NCI-H128 (cell line): ENCODE data around the gene TMEM45B.

Experiments used
- DNase-seq: peaks from one replicate; lab custom pipeline; 2025; ENCODE audit not compliant: unreplicated experiment; lab: John Stamatoyannopoulos, UW

Gene TMEM45B

DNA sequence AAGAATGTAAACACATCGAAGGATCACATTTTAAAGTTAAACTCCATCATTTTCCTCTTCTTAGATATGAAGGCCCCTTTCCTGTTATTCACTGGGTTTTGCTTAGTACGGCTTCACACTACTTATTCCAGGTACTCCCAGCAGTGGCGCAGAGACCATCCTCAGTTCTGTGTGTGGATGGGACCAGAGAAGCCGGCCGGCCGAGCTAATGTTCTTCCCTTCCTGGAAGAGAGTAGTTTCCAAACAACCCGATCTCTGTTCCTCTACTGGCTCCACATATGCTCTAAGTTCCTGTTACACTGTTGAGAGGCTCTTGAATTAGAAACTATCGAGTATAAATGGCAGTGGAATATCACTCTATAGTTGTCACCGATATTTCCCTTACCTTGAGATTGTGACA is 80.4 kb downstream of the TMEM45B start:
- DNase-seq = no peak

DNA sequence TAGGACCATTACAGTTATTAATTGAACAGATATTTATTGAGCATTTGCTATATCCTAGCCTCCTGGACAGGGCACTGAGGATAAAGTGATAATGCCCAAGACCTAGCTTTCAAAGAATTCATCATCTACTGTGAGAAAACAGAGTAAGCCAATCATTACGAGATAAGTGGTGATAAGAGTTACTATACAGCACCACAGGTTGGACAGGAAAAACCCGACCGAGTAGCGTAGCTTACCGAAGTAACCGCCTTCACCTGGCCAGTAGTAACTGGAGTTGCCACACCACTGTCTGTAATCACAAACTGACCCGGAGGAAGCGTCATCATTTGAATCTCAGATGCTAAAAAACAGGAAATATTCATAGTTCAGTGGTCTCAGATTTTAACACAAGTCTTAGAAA is 89.8 kb downstream of the TMEM45B start:
- no peak for DNase-seq
